Ramos (cell line): Measurements from ENCODE around the gene GARIN5B.
"Not testable (repeated sequence)": the region's sequence is repeated elsewhere in the genome, so short reads cannot be mapped to it uniquely, and the experiment has no call there.

ENCODE experiments used
- in situ Hi-C: fragments of 300-500 bp; cut with MboI; formaldehyde crosslinking; loops from one replicate; pipeline ENCODE4 v1.14.3; 2022; ENCODE audit warnings: low sequenced_read_pairs; ENCODE audit not compliant: unreplicated experiment

GARIN5B gene

DNA sequence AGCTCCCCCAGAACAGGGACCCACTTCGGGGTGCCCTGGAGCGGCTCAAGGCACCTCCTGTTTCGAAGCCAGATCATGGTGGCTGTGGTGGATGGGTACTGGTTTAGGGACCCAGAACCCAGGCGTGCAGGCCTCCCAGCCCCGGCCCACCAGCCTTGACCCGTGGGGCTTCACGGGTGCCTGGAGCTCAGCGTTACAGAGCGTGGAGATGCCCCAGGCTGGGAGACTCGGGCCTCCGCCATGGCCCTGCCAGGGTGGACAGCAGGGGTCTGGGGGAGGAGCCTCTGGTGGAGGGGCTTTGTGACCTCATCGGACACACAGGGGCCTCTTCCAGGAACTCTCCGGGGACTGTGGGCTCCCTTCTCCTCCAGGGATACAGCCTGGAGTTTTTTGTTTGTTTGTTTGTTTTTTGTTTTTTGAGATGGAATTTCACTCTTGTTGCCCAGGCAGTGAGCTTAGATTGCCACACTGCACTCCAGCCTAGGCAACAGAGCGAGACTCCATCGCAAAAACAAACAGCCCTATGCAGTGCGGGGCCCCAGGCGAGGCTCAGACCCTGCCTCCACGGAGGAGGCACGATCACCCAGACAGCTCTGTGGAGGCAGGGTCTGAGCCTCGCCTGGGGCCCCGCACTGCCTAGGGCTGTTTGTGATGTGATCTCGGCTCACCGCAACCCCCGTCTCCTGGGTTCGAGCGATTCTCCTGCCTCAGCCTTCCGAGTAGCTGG lies at the start of gene GARIN5B:
GARIN5B (minus strand) TSS at position 271 of the 727 bp plus-strand sequence; CDS start at position 77, 194 bp downstream.
- in situ Hi-C loops: no loop called here

DNA sequence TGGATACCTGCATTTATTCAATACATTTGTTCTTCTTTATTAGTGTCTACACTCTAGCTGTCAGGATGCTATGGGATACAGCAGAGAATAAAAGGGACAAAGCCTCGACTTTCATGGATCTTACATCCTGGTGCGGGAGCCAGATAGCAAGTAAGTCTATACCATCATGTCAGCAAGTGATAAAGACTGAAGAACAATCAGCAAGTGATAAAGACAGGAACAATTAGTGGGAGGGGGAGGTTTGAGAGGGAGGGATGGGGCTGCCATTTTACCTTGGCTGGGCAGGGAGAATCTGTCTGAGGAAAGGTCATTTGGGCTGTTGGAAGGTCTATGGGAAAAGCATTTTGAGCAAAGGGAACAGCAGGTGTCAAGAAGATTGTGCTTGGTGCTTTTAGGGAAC lies 47.1 kb upstream of the GARIN5B start:
- in situ Hi-C loops: loop anchor here (10.0 kb wide), 1 partner anchor 115 kb away; no protein-coding TSS in a partner anchor

DNA sequence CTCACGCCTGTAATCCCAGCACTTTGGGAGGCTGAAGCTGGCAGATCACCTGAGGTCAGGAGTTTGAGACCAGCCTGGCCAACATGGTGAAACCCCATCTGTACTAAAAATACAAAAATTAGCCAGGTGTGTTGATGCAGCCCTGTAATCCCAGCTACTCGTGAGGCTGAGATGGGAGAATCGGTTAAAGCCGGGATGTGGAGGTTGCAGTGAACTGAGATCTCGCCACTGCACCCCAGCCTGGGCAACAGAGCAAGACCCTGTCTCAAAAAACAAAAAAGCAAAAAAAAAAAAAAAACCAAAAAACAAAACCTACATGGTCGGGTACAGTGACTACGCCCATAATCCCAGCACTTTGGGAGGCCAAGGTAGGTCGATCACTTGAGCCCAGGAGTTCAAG lies 46.1 kb upstream of the GARIN5B start:
- in situ Hi-C loops: not testable (repeated sequence)

GRCh38 chr19:55408533-55408872 lies 45.4 kb upstream of the GARIN5B start:
- in situ Hi-C loops: no loop called here

DNA sequence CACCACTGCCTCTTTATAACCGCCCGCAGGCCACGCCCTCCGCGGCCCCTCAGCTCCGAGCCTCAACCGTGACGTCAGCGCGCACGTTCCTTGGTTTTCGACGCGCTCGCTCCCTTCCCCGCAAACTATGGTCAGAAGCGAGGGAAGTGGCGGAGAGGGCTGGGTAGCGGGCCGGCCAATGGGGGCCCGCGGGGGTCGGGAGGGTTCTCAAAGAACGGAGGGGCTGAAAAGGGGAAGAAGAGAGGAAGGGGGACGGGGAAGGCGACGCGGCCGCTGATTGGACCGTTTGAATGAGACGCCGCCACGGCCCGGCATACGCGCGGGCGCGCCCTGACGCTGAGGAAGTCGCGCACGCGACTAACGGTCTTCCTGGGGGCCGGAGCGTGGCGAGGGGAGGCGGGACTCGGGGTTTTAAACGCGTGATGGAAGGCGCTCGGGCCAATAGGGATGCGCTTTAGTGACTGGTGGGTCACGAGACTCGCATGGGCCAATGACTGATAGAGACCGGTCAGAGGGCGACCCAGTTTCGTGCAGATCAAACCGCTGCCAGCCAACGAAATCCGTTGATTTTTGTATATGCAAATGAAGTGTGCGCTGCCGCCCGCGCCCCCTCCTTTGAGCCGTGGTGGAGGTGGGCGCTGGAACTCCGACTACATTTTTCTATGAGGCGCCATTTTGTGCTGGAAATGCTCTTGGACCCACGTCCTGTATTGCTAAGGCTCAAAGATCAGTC lies 44.9 kb upstream of the GARIN5B start:
- in situ Hi-C loops: no loop called here

DNA sequence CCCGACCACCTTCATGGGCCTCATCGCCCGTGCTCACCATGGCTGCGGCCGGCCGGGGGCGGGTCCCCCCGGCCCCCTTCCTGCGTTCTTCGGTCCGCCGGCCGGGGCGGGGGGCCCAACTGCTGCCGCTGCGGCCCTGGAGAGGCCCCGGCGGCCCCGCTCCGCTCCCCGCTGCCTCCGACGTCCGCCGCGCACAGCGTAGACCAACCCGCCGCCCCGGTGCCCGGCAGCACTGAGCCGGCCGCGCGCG lies 44.4 kb upstream of the GARIN5B start, which contains the start of gene UBE2S:
UBE2S (minus strand) TSS at position 239 of the 250 bp plus-strand sequence; CDS start at position 40, 199 bp downstream.
- in situ Hi-C loops: not testable (repeated sequence)

DNA sequence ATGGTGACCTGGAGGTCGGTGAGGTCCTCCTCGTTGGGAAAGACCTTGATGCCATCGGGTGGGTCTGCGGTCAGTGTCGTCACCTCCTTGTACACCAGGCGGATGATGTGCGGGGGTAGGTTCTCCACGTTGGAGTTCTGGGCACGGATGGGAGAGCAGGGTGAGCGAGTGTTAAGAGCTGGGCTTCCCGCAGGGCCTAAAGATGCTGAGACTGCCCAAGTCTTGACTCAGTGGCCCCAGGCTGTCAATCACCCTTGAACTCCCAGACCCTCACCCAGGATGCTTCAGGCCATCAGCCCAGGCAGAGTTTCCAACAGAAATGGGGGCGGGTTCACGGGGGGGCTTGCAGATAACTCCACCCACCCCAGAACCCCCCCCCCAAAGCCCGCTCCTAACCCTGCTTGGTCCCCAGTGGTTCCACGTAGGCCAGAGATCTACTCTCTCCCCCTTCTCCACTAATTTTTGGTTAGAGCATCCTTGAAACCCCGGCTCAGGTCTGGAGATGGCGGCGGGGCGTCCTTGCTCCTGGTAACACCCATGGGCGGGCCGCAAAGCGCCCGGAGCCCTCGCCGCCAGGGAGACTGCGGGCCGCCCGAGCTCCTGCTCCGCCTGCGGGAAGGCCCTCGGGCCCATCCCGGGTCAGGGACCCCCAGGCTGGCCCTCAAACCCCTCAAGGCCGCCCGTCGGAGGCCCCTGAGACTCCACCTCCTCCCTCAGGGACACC lies 43.9 kb upstream of the GARIN5B start:
- in situ Hi-C loops: no loop called here

- in situ Hi-C loops: no loop called here
These were observed 43.2 kb upstream of the GARIN5B start for GRCh38 chr19:55406091-55406825.

DNA sequence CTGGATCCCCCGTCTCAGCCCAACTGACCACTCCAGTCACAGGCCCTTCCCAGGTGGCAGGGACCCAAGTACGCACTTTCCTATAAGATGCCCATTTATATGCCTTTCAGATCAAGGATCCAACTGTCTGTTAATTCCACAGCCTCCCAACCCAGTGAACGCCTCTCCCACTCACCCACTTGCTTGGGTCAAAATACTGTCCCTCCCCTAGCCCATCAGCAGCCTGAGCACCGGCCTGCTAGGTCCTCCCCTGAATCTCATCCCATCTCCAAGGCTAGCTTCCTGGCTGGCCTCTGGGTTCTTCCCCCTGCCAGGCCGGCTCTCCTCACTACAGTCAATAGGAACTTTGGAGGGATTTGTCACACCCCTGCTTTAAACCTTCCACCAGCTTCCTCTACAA lies 42.6 kb upstream of the GARIN5B start:
- in situ Hi-C loops: no loop called here

DNA sequence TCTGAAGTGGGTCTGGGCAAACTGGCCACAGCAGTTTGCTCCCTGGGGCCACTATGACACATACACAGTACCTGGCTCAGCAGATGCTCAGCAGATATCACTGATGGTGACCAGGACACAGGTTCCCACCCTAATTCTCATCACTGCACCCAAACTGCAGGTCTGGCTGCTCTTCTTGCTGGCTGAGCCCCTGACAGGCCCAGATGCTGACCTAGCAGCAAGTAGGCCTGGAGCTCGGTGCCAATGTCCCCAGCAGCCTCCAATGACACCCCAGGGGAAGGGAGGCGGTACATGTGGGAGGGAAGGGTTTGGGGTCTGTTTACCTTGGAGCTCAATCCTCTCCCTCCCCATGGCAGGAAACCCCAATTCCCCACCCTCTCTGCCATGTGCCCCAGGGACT lies 39.4 kb upstream of the GARIN5B start:
- in situ Hi-C loops: no loop called here

DNA sequence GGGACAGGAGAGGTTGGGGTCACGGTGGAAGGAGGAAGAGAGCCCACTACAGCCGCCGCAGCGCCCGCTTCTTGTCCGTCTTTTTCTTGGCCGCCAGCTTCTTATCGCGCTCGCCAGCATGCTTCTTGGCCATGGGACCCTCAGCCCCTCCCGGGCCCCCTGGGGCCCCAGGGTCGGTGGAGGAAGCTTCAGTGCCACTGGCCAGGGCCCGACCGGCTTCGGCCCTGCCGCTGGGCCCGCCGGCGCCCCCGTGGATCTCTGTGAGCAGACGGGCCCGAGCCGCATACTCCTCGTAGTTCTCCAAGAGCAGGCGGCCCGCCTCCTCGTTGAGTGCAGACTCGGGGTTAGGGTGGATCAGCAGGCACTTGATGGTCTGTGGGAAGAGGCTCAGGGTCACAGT lies 38.3 kb upstream of the GARIN5B start:
- in situ Hi-C loops: not testable (repeated sequence)

DNA sequence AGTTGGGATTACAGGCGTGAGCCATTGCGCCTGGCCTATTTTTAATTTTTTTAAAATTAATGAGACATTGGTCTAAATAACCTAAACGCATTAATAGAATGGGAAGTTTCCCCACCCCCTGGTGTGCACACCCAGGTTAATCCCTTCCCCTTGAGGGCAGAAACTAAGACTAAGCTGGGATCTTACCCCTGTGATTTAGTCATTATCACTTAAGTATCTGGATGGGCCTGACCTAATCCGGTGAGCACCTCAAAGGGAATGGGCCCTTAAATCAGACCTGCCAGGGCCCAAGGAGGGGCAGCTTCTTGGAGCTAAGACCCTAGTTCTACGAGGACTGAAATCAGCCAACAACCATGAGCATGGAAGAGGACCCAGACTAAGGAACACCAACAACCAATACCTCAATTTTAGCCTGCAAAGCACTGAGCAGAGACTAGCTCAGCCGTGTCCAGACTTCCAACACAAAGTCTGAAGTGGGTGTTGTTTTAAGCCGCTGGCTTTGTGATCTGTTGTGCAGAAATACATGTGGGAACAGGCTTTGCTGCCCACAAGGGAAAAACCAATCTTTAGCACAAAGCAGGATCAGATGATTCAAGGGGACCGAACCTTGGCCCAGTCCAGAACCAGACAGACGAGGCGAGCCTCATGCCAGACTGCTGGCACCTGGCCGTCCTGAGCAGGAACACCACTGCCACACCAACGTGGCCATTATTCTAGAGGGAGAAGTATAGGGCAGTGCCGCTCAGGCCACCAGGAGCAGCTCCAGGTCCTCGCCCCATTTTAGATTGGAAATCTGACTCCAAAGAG lies 37.4 kb upstream of the GARIN5B start:
- in situ Hi-C loops: no loop called here

GRCh38 chr19:55398200-55398925 lies 35.3 kb upstream of the GARIN5B start:
- in situ Hi-C loops: no loop called here

GRCh38 chr19:55392820-55393761 lies 30.0 kb upstream of the GARIN5B start:
- in situ Hi-C loops: no loop called here

DNA sequence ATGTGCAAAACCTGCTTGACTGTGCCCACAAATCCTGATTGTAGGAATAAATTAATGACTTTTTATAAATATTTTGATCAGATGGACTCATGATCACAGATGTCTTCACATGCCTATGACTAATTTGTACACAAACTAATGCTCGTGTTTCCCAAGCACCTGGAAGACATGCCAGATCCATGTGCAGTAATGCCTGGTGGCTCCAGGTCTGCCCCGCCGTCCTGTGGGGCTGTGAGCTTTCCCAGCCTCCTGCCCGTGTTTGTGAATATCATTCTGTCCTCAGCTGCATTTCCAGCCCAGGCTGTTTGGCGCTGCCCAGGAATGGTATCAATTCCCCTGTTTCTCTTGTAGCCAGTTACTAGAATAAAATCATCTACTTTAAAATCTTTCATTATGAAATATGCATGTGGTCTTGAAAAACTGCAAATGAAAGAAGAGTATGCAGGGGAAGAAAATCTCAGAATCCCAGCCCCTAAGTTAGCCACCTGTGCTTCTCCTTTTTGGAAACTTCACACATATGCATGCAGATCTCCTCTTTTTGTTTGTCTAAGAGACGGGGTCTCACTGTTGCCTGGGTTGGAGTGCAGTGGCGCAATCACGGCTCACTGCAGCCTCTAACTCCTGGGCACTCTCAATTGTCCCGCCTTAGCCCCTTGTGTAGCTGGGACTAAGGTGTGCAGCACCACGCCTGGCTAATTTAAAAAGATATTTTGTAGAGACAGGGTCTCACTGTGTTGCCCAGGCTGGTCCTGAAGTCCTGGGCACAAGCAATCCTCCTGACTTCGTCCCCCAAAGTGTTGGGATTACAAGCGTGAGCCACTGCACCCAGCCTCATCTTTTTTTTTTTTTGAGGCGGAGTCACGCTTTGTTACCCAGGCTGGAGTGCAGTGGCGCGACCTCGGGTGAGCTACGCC lies 28.9 kb upstream of the GARIN5B start:
- in situ Hi-C loops: no loop called here

DNA sequence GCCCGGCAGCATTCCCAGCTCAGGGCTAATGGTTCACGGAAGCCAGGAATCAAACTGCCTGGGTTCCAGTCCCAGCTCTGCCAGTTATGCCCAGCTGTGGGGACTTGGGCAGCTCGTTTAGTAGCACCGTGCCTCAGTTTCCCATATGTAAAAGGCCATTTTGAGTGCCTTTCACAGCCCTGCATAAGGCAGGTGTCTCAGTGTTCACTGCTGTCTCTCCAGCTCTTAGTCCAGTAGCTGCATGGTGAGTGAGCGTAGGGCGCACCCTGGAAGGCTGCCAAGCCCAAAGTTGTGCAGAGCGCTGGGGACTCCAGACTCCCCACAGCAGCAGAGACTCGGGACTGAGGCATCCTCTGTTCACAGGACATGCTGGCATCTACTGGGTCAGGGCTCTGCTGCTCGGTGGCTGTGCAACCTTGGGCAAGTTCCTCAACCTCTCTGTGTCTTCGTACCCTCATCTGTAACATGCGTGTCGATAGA lies 28.2 kb upstream of the GARIN5B start:
- in situ Hi-C loops: no loop called here

- in situ Hi-C loops: no loop called here
These were observed 27.4 kb upstream of the GARIN5B start for GRCh38 chr19:55390461-55390880.
